SK-N-SH treated with all-trans-retinoic acid at 6 μM for 48 hours (cell line): ENCODE results near the gene DPY19L2.

Experiments
- ATAC-seq: fragments of 200-7000 bp; cut with Tn5 transposase; 3 replicates; pipeline ENCODE4 v1.9.1; 2020; ENCODE audit warnings: mild to moderate bottlenecking, moderate library complexity
- CSDC2 ChIP-seq: fragments of 250-450 bp; sonication (Bioruptor Pico); IDR thresholded peaks from 2 replicates; pipeline ENCODE4 v1.5.0; 2020; ENCODE audit warnings: mild to moderate bottlenecking, moderate library complexity
- ESRRG ChIP-seq: fragments of 250-450 bp; sonication (Bioruptor Pico); IDR thresholded peaks from 2 replicates; pipeline ENCODE4 v1.6.1; 2021; ENCODE audit warnings: mild to moderate bottlenecking
- ISL1 ChIP-seq: fragments of 250-450 bp; sonication (Bioruptor Pico); IDR thresholded peaks from 2 replicates; pipeline ENCODE4 v2.1.2; 2022; ENCODE audit warnings: mild to moderate bottlenecking, moderate library complexity
- RARB ChIP-seq: fragments of 250-450 bp; sonication (Bioruptor Pico); IDR thresholded peaks from 2 replicates; pipeline ENCODE4 v1.8.0; 2021; ENCODE audit warnings: mild to moderate bottlenecking, moderate library complexity
- SNAI2 ChIP-seq: fragments of 250-450 bp; sonication (Bioruptor Pico); IDR thresholded peaks from 2 replicates; pipeline ENCODE4 v1.5.0; 2020; ENCODE audit warnings: mild to moderate bottlenecking, moderate library complexity
- TCF4 ChIP-seq: fragments of 250-450 bp; sonication (Bioruptor Pico); IDR thresholded peaks from 2 replicates; pipeline ENCODE4 v1.8.0; 2021; ENCODE audit warnings: mild to moderate bottlenecking, moderate library complexity, borderline replicate concordance
- TOX ChIP-seq: fragments of 250-450 bp; sonication (Bioruptor Pico); IDR thresholded peaks from 2 replicates; pipeline ENCODE4 v1.8.0; 2021; ENCODE audit warnings: mild to moderate bottlenecking, moderate library complexity, borderline replicate concordance
- ZFP3 ChIP-seq: fragments of 250-450 bp; sonication (Bioruptor Pico); IDR thresholded peaks from 2 replicates; pipeline ENCODE4 v1.5.0; 2020; ENCODE audit warnings: mild to moderate bottlenecking, moderate library complexity
- ZFP30 ChIP-seq: fragments of 450-650 bp; formaldehyde crosslinking; IDR thresholded peaks from 2 replicates; pipeline ENCODE4 v1.5.0; 2022; ENCODE audit warnings: mild to moderate bottlenecking, moderate library complexity
- ZNF565 ChIP-seq: fragments of 450-650 bp; formaldehyde crosslinking; conservative IDR thresholded peaks from 2 replicates; pipeline ENCODE4 v1.5.0; 2020; ENCODE audit warnings: low read depth, mild to moderate bottlenecking, moderate library complexity
- ZNF70 ChIP-seq: fragments of 450-650 bp; formaldehyde crosslinking; IDR thresholded peaks from 2 replicates; pipeline ENCODE4 v1.5.0; 2020; ENCODE audit warnings: mild to moderate bottlenecking, moderate library complexity
- ZNF8 ChIP-seq: fragments of 450-650 bp; formaldehyde crosslinking; IDR thresholded peaks from 2 replicates; pipeline ENCODE4 v1.5.0; 2020; ENCODE audit warnings: mild to moderate bottlenecking, moderate library complexity
- TF ChIP-seq, protein P1 (sequence below): fragments of 250-450 bp; sonication (Bioruptor Pico); IDR thresholded peaks from 2 replicates; pipeline ENCODE4 v1.5.1; 2020; ENCODE audit warnings: low read depth, mild to moderate bottlenecking, moderate library complexity
- TF ChIP-seq, protein P2 (sequence below): fragments of 250-450 bp; sonication (Bioruptor Pico); IDR thresholded peaks from 2 replicates; pipeline ENCODE4 v1.8.0; 2021; ENCODE audit warnings: low read depth, mild to moderate bottlenecking, moderate library complexity, borderline replicate concordance
- TF ChIP-seq, protein P3 (sequence below): fragments of 250-450 bp; sonication (Bioruptor Pico); IDR thresholded peaks from 2 replicates; pipeline ENCODE4 v1.5.1; 2021; ENCODE audit warnings: mild to moderate bottlenecking, moderate library complexity
- TF ChIP-seq, protein P4 (sequence below): fragments of 250-450 bp; sonication (Bioruptor Pico); IDR thresholded peaks from 2 replicates; pipeline ENCODE4 v1.8.0; 2020; ENCODE audit warnings: mild to moderate bottlenecking, moderate library complexity, borderline replicate concordance

Gene DPY19L2

DNA sequence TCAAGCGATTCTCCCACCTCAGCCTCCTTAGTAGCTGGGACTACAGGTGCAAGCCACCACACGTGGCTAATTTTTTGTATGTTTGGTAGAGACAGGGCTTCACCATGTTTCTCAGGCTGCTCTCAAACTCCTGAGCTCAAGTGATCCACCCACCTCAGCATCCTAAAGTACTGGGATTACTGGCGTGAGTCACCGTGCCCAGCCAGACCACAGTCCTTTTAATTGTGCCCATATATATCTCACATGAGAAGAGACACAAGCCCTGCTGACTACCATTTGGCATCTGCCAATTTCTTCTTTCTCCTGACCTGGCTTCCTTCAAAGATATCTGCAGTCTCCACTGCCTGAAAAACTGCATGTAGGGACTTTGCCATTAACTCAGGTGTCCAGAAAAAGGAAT is 142.5 kb downstream of the DPY19L2 start:
- TF ChIP-seq ZNF70, result no peak
- TF ChIP-seq ZNF8, result no peak
- no peak for TF ChIP-seq TCF4 (CRISPR knock-in tag)
- TF ChIP-seq, protein P1, sequence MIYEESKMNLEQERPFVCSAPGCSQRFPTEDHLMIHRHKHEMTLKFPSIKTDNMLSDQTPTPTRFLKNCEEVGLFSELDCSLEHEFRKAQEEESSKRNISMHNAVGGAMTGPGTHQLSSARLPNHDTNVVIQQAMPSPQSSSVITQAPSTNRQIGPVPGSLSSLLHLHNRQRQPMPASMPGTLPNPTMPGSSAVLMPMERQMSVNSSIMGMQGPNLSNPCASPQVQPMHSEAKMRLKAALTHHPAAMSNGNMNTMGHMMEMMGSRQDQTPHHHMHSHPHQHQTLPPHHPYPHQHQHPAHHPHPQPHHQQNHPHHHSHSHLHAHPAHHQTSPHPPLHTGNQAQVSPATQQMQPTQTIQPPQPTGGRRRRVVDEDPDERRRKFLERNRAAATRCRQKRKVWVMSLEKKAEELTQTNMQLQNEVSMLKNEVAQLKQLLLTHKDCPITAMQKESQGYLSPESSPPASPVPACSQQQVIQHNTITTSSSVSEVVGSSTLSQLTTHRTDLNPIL (CRISPR knock-in tag), result no peak
- TF ChIP-seq ZFP30, result no peak
- TF ChIP-seq ESRRG (CRISPR knock-in tag), result no peak
- TF ChIP-seq ZNF565 (CRISPR knock-in tag), result no peak
- TF ChIP-seq ZFP3 (CRISPR knock-in tag), result no peak
- TF ChIP-seq ISL1 (CRISPR knock-in tag), result no peak
- TF ChIP-seq, protein P2, sequence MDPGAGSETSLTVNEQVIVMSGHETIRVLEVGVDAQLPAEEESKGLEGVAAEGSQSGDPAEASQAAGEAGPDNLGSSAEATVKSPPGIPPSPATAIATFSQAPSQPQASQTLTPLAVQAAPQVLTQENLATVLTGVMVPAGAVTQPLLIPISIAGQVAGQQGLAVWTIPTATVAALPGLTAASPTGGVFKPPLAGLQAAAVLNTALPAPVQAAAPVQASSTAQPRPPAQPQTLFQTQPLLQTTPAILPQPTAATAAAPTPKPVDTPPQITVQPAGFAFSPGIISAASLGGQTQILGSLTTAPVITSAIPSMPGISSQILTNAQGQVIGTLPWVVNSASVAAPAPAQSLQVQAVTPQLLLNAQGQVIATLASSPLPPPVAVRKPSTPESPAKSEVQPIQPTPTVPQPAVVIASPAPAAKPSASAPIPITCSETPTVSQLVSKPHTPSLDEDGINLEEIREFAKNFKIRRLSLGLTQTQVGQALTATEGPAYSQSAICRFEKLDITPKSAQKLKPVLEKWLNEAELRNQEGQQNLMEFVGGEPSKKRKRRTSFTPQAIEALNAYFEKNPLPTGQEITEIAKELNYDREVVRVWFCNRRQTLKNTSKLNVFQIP (CRISPR knock-in tag), result no peak
- TF ChIP-seq TOX (CRISPR knock-in tag), result no peak
- TF ChIP-seq, protein P3, sequence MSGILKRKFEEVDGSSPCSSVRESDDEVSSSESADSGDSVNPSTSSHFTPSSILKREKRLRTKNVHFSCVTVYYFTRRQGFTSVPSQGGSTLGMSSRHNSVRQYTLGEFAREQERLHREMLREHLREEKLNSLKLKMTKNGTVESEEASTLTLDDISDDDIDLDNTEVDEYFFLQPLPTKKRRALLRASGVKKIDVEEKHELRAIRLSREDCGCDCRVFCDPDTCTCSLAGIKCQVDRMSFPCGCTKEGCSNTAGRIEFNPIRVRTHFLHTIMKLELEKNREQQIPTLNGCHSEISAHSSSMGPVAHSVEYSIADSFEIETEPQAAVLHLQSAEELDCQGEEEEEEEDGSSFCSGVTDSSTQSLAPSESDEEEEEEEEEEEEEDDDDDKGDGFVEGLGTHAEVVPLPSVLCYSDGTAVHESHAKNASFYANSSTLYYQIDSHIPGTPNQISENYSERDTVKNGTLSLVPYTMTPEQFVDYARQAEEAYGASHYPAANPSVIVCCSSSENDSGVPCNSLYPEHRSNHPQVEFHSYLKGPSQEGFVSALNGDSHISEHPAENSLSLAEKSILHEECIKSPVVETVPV, result no peak
- TF ChIP-seq RARB (CRISPR knock-in tag), result no peak
- no peak for TF ChIP-seq SNAI2 (CRISPR knock-in tag)
- TF ChIP-seq CSDC2 (CRISPR knock-in tag), result no peak
- TF ChIP-seq, protein P4, sequence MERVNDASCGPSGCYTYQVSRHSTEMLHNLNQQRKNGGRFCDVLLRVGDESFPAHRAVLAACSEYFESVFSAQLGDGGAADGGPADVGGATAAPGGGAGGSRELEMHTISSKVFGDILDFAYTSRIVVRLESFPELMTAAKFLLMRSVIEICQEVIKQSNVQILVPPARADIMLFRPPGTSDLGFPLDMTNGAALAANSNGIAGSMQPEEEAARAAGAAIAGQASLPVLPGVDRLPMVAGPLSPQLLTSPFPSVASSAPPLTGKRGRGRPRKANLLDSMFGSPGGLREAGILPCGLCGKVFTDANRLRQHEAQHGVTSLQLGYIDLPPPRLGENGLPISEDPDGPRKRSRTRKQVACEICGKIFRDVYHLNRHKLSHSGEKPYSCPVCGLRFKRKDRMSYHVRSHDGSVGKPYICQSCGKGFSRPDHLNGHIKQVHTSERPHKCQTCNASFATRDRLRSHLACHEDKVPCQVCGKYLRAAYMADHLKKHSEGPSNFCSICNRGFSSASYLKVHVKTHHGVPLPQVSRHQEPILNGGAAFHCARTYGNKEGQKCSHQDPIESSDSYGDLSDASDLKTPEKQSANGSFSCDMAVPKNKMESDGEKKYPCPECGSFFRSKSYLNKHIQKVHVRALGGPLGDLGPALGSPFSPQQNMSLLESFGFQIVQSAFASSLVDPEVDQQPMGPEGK, result no peak
- no peak for ATAC-seq

DNA sequence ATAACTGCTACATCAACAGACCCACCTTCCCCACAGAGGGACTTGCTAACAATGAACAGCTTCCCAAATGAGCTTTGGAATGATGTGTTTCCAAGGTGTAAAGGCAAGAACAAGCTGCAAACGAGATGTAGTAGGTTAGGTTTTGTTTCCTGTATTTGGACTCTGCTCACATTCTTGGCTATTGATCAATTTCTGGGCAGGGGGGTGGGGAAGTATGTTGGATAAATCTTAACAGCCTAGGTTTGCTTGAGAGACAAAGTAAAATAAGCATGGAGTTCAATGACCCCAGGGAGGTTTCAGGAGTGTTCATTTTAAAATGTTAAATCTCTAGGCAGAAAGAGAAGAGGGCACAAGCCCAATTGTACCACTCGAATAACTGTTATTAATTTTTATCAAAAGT is 146.6 kb downstream of the DPY19L2 start:
- ATAC-seq, result no peak
- TF ChIP-seq RARB (CRISPR knock-in tag), result no peak
- no peak for TF ChIP-seq SNAI2 (CRISPR knock-in tag)
- TF ChIP-seq ZNF565 (CRISPR knock-in tag), result no peak
- no peak for TF ChIP-seq ZNF70
- TF ChIP-seq, protein P4, result no peak
- TF ChIP-seq, protein P3, result no peak
- no peak for TF ChIP-seq TOX (CRISPR knock-in tag)
